Activated naive CD4-positive, alpha-beta T cell treated with anti-CD3 and anti-CD28 coated beads, Interleukin-2, amount 10 ng/mL, durations not matched to agents 5 hours and 36 hours (primary cell): ENCODE measurements around the gene HES3. TPM values are rescaled to one million over a fixed set of nuclear protein-coding genes. Genes with fewer than 3 reads are reported as not detected.

Experiments used
- total RNA-seq, 2 experiments: library from RNA; stranded (reverse); gene quantifications; one replicate each; pipeline ENCODE4 v1.2.3, GENCODE V29; 2021

Gene HES3, protein sequence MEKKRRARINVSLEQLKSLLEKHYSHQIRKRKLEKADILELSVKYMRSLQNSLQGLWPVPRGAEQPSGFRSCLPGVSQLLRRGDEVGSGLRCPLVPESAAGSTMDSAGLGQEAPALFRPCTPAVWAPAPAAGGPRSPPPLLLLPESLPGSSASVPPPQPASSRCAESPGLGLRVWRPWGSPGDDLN
- total RNA-seq = not detected

DNA sequence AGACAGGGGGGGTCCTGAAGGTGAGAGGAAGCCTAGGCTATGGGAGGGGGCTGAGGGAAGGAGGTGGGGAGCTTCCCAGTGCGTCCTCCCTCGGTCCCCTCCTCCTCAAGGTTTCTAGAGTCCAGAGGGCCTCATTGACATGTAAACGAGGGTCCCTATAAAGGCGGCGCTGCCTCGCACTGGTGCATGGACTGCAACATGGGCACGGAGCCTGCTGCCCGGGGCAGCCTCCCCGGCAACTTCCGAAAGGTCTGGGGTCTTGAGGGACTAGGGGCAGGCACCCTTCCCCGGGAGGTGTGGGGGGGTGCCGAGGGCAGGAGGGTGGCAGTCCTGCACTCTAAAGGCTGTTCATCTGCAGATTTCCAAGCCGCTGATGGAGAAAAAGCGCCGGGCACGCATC is at the start of gene HES3:
Gene HES3, plus strand, starts transcription at position 187 of the 400 bp plus-strand sequence. Its CDS starts 187 bp downstream, at position 374.

DNA sequence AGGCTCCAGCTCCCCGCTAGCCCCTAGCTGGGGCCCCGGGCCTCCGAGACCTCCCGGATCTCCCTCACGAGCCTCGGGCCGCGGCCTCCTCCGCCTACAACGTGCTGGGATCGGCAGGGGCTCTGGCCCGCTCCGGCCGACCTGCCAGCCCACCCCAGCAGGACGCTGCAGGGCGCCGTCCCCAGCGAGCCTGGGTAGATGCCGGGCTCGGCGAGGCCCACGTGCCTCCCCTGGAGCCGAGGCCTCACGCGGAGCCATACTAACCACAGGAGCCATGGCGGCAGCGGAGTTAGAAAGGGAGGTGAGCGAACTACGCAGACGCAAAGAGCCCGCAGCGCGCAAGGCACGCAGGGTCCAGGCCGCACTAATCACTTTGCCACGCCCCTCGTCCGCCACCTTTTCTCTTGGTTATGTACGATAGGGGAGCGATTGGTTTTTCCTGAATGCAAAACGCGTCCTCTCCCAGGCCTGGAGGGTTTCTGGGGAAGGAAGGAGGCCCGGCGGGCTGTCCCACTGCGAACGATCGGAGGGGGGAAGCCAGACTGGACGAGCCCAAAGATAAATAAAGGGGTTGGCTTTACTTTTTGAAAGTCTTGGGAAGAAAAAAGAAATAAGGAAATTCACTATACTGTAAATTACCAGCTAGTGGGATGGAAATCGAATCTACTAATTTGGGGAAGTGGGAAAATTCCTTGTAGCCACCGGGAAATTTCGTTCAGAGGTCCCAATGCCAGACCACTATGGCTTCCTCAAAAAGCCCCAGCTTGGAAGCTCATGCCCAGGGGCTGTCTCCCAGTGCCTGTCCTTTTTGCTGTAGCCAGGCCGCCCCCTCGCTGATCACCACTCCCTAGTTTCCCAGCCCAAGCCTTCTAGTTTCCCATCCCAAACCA is 44.4 kb upstream of the HES3 start, which contains the start of gene RPL22:
Gene RPL22, minus strand, starts transcription at position 298 of the 890 bp plus-strand sequence. Its CDS starts 22 bp downstream, at position 276.

DNA sequence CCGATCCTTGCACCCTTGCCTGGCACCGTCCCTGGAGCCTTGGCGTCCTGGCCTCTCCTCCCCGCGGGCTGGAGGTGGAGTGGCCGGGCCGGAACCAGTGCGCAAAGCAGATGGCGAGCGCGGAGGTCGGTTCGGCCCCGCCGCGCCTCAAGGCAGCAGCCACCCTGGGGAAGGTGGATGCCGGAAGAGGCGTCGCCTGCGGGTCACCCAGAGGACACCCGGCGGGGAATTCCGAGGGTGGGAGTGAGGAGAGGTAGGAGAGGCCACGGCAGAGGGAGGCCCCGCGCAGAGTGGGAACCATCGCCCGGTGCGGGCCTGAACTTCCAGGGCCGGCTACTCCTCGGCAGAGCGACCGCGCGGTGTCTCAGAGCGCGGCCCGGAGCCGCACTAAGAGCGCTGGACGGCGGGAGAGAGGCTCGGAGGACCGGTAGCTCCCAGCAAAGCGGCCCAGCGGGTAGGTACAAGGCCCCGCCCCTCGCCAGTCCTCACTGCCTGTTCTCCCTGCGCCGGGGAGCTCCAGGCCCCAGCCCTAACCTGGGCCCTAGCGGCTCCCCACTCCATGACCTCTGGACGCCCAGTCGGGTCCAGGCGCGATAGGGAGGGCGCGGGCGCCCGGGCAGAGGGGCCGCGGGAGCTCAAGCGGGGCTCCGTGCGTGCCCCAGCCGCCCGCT is 38.0 kb upstream of the HES3 start, which contains the start of gene RNF207:
Gene RNF207, plus strand, starts transcription at position 271 of the 671 bp plus-strand sequence. CDS start 417 bp downstream, outside the sequence.

DNA sequence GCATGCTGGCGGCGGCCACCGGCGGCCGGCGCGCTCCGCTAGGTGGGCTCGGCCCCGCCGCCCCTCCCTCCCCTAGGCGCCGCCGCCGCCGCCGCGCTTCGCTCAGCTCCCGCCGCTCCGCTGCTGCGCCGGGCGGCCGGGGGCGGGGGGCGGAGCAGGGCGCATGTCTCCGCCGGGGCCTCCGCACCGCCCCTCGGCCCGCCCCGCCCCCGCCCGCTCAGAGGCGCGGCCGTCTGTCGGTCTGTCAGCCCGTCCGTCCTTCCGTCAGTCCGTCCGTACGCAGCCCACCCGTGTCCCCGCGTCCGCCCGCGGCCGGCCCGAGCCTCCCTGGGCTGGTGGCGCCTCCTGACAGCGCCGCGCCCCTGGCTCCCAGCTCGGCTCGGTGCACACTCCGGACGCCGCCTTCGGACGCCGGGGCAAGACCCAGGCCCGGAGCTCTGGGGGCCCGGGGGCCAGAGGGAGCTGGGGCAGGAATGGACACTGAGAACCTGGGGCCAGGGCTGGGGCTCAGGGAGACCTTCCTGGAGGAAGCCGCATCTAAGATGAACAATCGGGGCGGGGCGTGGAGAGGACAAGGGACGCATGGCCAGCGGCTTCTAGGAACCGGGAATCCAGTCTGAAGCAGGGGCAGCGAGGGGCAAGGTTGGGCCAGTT is 17.1 kb downstream of the HES3 start, which contains the start of gene GPR153:
Gene GPR153, minus strand, starts transcription at position 138 of the 654 bp plus-strand sequence. CDS start 6,193 bp downstream, outside the sequence.

Other genes starting within 250 kb of the HES3 start
- gene KCNAB2, start 198.3 kb upstream of the HES3 start, total RNA-seq = 100 to 1,000 TPM; 255 to 258 TPM
- gene CHD5, start 63.9 kb upstream of the HES3 start, total RNA-seq = under 1 TPM; 0.02 to 0.10 TPM
- 100 to 1,000 TPM; 481 to 567 TPM for gene RPL22, start 44.6 kb upstream of the HES3 start, total RNA-seq
- 1 to 10 TPM; 3.8 to 4.4 TPM for gene RNF207, start 38.1 kb upstream of the HES3 start, total RNA-seq
- gene ICMT, start 8.2 kb upstream of the HES3 start, total RNA-seq = 10 to 100 TPM; 35.9 to 39.0 TPM
- 1 to 10 TPM; 1.2 TPM for gene GPR153, start 16.9 kb downstream of the HES3 start, total RNA-seq
- gene ACOT7, start 149.6 kb downstream of the HES3 start, total RNA-seq = 10 to 100 TPM; 51.0 to 52.9 TPM
- gene HES2, start 175.7 kb downstream of the HES3 start, total RNA-seq = under 1 TPM; 0.12 to 0.35 TPM
- gene ESPN, start 180.6 kb downstream of the HES3 start, total RNA-seq = 1 to 10 TPM; 1.2 to 1.4 TPM
- gene TNFRSF25, start 222.0 kb downstream of the HES3 start, total RNA-seq = 100 to 1,000 TPM; 121 to 122 TPM
- 1 to 10 TPM; 3.6 to 4.1 TPM for gene PLEKHG5, start 247.5 kb downstream of the HES3 start, total RNA-seq